HG02852 (cell line): ENCODE results near the gene NUP210.

ENCODE experiments used
- ATAC-seq: cut with Tn5 transposase; IDR thresholded peaks from one replicate; pipeline ENCODE4 v1.9.1; 2021; ENCODE audit warnings: mild to moderate bottlenecking, moderate library complexity; ENCODE audit not compliant: unreplicated experiment

NUP210 gene

DNA sequence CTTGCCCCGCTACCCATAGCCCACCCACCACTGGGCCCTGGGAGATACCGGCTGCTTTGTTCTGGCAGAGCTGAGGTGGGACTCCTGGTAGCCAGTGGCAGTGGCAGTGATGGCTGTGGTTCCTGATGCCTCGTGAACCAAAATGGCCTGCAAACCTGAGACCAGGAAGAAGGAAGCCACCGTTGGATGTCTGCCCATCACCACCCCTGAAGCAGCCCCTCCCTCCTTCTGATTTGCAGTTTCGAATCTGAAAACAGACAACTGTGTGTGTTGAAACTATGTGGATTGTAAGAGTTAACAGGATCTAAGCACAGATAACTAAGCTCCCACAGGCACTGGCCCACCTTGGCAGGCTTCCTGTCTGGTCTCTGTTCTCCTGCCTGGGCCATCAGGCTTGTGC lies 66.6 kb downstream of the NUP210 start:
- ATAC-seq: no peak

DNA sequence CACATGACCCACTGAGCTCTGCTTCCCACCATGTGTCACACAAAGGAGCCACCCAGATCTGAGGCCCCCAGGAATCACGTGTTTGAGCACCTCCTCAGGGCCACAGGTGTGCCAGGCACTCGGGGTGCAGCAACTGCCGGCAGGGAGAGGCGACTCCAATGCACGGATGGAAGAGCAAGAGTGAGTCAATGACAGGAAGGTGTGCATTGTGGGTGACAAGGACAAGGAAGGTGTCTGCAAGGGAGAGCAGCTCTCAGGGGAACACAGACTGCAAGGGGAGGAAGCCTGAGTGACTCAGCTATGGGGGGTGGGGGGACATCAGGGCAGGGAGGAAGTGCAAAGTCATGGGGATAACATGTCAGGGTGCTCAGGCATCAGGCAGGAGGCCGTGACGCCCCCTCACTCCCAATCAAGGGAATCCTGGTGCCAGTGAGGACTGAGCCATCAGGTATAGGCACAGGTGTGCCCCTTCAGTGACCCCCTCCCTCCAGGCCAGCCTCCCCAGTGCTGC lies 67.4 kb downstream of the NUP210 start:
- no peak for ATAC-seq

DNA sequence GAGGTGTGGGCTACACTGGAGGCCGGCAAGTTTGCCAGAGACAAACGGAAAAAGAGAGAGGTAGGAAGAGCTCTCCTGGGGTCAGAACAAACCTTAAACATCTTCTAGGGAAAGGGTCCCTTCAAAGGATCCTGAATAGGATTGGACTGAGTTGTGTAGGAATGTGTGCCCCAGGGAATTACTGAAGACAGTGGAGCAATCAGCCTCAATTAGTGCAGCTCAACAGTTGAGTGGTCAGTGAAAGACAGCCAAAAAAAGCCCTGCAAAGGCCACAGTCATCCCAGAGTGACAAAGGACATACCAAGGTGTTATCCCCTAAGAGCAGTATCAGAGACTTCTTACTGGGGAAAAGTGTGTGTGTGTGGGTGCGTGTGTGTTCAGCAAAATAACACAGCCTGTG lies 70.3 kb downstream of the NUP210 start:
- ATAC-seq: no peak

DNA sequence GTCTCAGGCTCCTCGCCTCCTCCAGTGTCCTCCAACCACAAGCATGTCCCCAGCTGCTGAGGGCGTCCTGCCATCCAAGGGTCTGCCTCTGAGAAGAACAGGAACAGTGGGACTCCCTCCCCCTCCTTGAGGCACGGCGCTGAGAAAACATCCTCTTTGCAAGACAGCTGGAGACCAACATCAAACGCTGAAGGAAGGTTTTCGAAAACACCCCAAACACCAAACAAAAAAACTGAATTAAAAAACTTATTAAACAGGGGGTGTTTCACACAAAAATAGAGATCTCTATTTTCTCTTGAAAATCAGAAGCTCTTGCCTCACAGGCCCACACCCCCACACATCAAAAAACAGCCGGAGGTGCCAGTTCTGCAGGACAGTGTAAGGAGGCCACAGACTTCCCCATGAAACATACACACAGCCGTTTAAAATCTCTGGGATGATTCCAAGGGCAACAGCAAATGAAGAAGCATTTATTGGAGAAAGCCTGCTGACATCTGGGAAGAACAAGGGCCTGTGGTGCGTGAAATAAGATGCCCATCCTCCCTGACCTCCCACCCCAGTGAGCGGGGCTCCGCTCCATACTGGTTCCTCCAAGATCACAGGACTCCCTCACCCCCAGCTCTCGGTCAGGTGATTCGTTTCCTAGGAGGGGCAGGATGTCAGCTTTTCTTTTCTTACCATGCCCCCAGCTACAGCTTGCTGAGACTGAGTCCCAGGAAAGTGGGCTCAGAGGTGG lies 71.3 kb downstream of the NUP210 start:
- ATAC-seq: no peak

DNA sequence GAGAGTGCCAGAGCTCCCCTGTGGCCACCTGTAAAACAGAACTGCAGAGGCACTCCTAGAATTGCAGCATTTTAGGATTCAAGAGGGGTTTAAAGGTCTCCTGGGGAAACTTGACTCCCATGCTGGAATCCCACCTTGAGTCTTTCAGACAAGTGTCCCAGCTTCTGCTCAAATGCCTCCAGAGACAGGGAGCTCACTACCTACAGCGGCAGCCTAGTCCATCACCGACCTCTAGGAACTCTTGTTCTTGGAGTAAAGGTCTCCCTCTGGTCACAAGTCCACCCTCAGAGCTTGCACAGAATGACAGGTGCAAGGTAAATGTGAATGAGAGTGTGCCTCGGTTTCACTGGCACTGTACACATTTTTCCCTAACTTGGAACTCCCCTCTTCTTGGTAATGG lies 72.0 kb downstream of the NUP210 start:
- no peak for ATAC-seq

DNA sequence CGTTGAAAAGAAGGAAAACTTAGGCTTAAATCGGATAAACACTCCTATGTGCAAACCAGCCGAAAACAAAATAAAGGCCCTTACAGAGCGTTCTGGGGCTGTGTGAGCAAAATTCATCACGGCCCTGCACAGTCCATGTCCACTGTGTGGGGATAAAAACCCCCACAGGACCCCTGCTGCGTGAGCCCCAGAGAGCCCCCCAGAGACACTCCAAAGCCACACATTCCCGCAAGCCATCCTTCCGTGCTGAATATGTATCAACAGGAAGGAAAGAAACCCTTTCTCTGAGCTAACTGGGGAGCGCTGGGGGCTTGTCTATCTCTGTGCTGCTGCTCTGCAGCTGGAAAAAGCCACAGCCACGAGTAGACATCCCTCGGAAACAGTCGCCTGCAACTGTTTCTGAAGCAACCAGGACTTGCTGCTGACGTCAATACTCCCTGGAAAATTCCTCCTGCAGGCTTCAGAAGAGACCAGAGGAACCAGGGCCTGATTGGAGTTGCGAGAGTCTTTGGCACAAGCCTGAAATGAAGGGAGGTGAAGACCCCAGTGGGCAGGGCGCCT lies 72.7 kb downstream of the NUP210 start:
- ATAC-seq: no peak

DNA sequence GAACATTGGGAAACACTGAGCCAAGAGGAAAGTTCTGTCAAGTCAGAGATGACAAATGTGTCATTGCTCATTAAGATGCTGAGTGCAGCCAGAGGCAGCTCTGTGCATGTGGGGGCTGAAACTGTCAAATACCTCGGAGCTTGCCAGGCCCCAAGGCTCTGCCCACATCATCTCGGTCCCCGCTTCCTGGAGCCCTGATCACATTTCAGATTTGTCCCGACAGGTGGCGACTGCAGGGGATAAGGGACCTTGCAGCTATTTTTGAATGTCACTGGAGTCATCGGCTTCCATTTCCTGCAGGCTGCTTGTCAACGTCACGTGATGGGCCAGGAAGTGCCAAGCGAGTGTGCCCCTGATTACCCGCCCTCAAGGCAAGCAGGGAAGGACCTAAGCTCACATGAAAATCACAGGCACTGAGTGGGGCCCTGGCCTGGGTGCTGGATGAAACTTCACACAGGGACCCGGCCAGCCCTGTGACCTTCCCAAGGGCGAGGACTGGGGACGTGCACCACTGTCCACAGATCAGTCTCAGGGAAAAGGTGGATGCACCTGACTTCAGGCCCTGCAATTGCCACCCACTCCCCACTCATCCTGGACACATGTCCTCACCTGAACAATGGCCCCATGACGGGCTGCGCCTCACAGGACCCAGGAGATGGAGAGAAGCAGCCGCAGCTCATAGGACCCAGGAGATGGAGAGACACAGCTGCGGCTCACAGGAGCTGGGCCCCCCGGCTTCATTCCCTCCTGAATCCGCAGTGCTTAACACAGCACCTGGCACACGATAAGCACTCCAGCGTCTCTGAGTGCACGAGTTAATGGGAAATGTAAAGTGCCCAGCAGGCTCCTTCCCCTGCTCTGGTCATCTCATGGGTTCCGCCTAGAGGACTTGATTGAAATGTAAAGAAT lies 73.4 kb downstream of the NUP210 start:
- no peak for ATAC-seq

DNA sequence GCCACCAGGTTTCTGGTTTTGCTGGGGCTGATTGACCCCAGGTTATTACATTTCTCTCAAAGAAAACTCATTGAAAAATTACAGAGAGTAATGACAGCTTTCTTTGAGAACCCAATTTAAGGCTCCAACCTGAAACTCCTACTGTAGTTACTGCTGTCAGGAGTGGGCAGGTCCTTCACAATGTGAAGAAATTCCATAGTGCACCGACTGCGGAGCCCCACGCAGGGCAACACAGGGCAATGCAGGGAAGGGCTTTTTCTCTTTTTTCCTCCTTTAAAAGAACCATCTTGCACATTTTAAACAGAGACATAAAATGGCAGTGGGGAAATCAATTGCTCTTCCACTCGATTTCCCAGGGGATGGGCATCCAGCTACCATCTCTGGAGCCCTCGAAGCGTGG lies 74.3 kb downstream of the NUP210 start:
- no peak for ATAC-seq

DNA sequence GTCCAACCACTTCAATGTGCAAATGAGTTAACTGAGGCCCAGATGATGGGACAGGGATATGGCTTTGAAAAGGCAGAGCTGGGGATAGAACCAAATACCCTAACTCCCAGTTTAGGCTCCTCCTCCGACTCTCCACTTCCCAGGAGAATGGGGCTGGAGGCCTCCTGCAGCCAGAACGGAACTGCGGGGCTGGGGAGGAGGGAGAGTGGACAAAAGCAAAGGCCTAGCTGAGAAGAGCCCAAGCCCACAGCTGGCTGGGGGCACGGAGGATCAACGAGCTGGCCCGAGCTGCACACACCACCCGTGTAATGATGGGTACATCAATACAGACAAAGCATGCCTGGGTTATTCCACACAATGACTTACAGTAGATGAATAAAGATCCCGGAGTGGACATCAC lies 74.8 kb downstream of the NUP210 start:
- no peak for ATAC-seq

DNA sequence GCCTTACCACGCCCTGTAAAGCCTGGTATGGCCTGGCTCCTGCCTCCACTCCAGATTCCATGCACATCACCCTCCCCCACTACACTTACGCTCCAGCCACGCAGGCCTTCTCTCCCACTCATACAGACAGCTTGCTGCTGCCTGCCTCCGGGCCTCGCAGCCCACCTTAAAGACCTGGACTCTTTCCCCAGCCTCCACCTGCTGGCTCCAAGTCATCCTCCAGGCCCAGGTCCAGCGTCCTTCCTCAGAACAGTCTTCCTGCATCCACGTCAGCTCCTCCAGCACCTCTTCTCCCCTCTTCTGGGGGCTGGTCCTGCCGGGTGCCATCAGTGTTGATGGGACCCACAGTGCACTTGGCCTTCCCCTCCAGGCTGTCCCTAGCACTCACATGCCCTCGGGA lies 75.5 kb downstream of the NUP210 start:
- ATAC-seq: no peak

DNA sequence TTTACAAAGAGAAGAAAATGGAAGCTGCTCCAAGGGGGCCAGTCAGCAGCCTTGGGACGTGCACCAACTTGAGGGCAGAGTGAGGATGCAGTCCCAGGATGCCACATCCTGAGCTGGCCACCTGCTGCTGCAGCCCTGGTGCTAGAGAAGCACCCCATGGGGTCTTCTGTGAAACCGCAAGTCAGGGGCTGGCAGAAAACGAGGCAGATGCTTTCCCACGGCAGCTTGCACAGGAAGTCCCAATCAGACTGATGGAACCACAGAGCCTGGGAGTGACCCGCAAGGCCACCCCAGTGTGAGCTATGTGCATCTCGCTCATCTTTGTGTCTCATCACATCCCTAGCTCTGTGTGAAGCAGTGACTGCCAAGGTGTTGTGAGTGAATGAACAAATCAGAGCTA lies 76.5 kb downstream of the NUP210 start:
- no peak for ATAC-seq

DNA sequence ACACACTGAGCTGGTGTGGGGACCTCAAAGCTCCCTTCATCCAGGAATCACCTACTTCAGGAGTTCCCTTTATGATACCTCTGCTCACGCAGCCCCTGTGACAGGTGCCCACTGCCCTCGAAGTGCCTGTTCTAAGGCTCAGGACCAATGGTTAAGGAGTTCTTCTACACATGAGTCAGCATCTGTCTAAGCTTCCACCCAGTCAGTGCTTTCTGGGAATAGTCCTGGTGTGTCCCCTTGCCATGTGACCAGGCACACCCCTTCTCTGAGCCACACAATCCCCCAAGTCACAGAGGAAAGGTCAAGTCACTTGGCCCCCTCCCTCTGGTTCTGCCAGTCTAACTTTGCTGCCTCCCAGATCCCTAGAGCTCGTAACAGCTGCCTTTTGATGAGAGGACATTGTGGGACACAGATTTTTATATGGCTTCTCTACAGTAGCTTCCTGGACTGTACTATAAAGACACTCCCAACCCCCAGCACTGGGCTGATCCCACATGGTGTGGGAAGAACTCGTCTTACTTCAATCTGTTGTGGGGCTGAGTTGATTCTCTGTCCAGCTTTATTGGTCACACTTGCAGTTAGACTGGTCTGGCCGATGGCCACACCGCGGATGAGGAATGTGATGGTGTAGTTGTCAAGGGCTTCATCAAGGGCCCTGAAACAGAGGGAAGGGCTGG lies 78.8 kb downstream of the NUP210 start:
- ATAC-seq: no peak

DNA sequence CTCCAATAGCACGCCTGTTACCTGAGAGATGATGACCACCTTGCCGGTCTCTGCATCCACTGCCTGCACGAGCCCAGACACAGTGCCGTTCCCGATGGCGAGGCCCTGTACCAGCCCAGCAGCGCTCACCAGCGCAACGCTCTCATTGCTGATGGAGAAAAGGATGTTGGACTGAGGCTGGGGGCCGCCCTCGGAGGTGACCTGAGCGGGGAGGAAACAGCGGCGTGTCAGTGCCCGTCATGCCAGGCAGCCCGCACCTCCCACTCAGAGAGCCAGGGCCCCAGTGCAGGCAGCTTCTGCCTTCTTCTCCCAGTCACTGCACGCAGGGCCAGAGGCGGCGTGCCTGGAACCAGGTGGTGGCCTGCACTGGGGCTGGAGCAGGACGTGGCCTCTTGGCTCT lies 80.3 kb downstream of the NUP210 start:
- no peak for ATAC-seq

DNA sequence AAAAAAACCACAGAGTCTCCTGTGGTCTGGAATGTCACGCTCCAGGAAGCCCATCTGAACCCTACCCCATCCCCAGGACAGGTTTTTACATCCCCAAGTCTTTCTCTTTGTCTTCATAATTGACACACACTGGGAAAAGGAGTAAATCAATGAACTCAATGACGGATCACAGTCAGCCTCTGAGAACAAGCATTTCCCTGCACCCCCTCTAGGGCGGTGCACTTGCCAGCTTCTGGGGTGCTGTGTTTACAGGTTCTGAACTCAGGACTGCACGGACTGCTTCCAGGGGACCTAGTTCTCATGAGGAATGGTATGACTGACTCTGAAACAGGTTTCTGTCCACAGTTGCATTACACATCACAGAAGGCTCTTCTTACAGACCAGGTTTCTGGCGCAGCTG lies 81.1 kb downstream of the NUP210 start:
- ATAC-seq: no peak

DNA sequence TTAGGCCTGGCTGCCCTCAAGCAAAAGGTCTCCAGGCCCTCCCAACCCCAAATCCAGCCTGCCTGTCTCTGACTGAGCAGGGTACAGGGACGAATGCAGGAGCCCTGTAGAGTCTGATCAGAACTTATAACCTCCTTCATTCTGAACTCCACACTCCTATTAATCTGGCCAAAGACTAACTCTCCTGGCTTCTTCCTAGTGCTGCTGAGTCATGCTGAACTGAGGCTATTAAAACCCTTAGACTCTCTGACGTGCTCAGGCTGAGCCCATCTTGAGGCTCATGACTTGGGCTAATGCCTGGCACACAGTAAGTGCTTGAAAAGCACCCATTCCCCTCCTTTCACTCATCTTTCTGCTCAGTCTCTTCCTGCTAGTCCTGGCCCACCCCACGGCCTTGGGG lies 81.9 kb downstream of the NUP210 start:
- ATAC-seq: no peak

DNA sequence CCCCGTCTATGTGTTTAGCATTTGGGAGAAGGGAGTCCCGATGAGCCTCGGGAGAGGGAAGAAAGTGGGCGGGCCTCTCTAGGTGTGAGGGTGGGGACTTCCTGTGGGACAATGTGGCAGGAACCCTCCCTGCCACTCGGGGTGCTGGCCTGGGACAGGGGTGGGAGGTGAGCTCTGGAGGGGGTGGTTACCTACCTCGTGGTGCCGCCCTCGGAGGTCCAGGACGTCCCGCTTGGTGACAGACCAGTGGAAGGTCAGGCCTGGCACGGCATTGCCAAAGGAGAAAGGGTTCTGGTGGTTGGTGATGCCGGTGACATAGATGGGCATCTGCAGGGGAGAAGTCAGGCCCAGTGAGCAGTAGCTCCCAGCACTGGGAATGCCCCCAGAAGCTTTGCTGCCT lies 83.5 kb downstream of the NUP210 start:
- no peak for ATAC-seq

DNA sequence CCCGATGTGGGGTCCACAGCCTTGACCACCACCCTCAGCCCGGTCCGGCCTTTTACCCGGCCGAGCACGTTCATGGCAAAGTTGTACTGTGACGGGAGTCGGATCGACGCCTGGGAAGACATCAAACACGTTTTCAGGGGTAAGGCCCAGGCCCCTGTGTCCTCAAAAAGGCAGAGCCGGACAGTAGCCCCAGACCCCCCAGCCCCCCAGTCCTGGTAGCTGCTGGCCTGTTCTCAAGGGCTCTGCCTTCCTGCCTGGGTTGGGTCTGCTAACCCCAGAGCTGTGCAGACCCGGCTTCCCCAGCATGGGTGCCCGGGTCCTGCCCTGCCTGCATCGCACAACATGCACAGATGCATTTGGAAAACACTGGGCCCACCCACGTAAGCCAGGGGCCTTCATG lies 84.6 kb downstream of the NUP210 start:
- no peak for ATAC-seq

DNA sequence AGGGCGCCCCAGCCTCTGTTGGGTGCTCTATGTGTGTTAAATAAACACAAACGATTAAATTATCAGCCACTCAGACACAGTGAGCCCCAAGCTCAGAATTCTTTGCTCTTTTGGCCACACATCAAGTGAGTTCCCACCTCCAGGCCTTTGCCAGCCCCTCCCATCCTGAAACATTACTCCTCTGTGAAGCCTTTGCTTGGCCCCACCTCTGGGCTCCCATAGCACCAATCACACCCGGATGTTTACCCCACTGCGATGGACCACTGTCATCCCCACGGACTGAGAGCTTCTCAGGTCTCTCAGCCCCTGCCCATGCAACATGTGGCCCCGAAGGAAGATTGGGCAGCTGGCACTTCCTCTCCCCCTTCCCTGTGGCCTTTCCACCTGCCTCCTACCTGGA lies 85.1 kb downstream of the NUP210 start:
- no peak for ATAC-seq

DNA sequence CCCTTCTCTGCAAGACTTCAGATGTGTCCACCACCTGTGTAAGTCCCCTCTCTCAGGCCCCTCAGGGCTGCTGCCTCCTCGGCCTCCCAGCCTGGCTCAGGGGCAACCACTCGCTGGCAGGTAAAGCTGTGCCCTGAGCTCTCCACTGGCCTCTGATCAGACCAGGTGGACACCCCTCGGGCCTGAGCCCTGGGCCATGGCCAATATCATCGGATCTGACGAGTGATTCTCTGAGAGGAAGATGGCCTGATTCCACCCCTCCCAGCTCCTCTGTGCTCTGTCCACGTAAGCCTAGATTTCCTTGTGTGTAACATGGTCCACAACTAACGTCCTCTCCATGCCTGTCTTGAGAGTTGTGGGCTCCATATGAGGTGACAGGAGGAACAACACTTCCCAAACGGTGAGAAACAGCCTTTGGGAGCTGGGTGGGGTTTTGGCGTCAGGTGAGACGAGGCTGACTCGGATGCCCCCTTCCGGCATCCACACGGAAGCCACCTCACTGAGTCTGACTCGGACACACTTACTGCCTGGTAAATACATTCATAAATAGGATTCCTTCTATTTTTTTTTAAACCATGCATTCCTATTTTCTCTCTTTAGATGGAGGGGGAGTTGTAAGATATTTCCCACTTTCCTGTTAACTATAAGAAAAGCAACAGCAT lies 86.8 kb downstream of the NUP210 start:
- no peak for ATAC-seq

DNA sequence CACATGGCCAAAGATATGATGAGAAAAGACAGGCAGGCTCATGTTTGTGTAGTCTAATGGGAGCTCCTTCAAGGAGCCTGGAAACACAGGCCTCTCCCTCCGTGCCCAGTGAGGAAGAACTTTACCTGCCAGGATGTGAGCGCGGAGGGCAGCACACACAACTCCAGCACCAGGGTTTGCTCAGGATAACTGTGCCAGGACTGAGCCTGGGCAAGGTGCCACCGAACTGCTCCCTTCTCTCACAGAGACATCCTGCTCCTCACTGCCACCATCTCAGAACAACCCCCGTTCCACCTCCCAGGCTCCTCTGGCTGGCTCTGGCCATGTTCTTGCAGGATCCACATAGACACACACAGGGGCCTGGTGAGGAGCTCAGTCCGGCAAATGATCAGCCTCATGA lies 87.4 kb downstream of the NUP210 start:
- no peak for ATAC-seq

DNA sequence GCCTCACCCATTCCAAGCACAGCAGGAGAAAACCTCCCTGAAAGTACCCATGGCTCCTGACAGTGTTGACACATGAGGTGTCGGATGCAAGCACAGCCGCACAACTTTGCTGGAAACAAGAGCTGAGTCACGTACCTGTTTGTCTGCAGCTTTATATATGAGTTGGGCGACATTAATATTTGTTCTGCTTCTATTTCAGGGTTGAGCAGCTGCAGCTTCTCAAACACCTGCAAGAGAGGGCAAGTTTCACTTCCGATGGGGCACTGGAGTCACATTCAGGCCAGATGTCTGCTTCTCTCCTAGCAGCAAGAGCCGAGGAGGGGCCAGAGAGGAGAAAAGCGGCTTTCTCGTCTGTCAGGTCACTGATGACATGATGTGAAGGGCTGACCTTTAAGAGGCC lies 88.0 kb downstream of the NUP210 start:
- ATAC-seq: peak; percentile 89
